Parathyroid adenoma (tissue), 2 donors: Measurements from ENCODE around the gene ST3GAL3.

ENCODE experiments used
- H2AFZ ChIP-seq: fragments of 300-600 bp; sonication (generic); one replicate; pipeline ENCODE4 v1.7.0; 2017; ENCODE audit warnings: antibody characterized with exemption, mild to moderate bottlenecking
- H3K27ac ChIP-seq: fragments of 300-600 bp; sonication (generic); one replicate; pipeline ENCODE4 v1.7.0; 2017
- H3K27me3 ChIP-seq: fragments of 300-600 bp; sonication (generic); one replicate; pipeline ENCODE4 v1.7.0; 2017; ENCODE audit warnings: low read length; ENCODE audit not compliant: control insufficient read depth, insufficient read depth
- H3K36me3 ChIP-seq: fragments of 300-600 bp; sonication (generic); one replicate; pipeline ENCODE4 v1.7.0; 2017; ENCODE audit warnings: low read length; ENCODE audit not compliant: control insufficient read depth, insufficient read depth
- H3K4me1 ChIP-seq: fragments of 300-600 bp; sonication (generic); one replicate; pipeline ENCODE4 v1.7.0; 2017; ENCODE audit warnings: control low read depth
- H3K4me2 ChIP-seq: fragments of 300-600 bp; sonication (generic); one replicate; pipeline ENCODE4 v1.7.0; 2017; ENCODE audit warnings: low read length
- H3K4me3 ChIP-seq: fragments of 300-600 bp; sonication (generic); one replicate; pipeline ENCODE4 v1.7.0; 2017; ENCODE audit warnings: low read depth, low read length
- H3K79me2 ChIP-seq: fragments of 300-600 bp; sonication (generic); one replicate; pipeline ENCODE4 v1.7.0; 2017; ENCODE audit warnings: control low read depth
- H3K9ac ChIP-seq: fragments of 300-600 bp; sonication (generic); one replicate; pipeline ENCODE4 v1.7.0; 2017; ENCODE audit warnings: mild to moderate bottlenecking
- H3K9me3 ChIP-seq: fragments of 300-600 bp; sonication (generic); one replicate; pipeline ENCODE4 v1.7.0; 2017; ENCODE audit warnings: low read length; ENCODE audit not compliant: control insufficient read depth
- TF ChIP-seq, protein P1 (sequence below): fragments of 300-600 bp; sonication (generic); IDR thresholded peaks from one replicate; pipeline ENCODE4 v1.7.0; 2017; ENCODE audit warnings: antibody characterized with exemption, mild to moderate bottlenecking
- donor health status: primary hyperparathyroidism.

ST3GAL3 gene

DNA sequence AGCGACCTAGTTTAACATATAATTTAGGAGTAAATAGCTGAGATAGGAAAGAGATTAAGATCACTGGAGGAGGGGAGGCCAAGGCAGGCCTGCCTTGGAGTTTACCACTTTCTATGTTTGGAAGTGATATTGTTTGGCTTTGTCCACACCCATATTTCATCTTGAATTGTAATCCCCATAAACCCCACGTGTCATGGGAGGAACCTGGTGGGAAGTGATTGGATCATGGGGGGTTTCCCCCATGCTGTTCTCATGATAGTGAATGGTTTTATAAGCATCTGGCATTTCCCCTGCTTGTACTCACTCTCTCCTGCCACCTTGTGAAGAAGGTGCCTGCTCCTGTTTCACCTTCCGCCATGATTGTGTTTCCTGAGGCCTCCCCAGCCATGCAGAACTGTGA lies 168.0 kb downstream of the ST3GAL3 start:
- no peak overlapping the region for H3K9ac ChIP-seq
- H3K4me1 ChIP-seq: no peaks in the 10 kb centered on the region
- no peak overlapping the region for H3K27ac ChIP-seq
- no peak overlapping the region for H2AFZ ChIP-seq
- H3K79me2 ChIP-seq: no peaks in the 10 kb centered on the region
- no peak overlapping the region for H3K4me2 ChIP-seq
- no peaks in the 10 kb centered on the region for H3K9me3 ChIP-seq
- no peaks in the 10 kb centered on the region for H3K27me3 ChIP-seq
- no peaks in the 10 kb centered on the region for H3K36me3 ChIP-seq
- no peak overlapping the region for H3K4me3 ChIP-seq
- TF ChIP-seq, protein P1, sequence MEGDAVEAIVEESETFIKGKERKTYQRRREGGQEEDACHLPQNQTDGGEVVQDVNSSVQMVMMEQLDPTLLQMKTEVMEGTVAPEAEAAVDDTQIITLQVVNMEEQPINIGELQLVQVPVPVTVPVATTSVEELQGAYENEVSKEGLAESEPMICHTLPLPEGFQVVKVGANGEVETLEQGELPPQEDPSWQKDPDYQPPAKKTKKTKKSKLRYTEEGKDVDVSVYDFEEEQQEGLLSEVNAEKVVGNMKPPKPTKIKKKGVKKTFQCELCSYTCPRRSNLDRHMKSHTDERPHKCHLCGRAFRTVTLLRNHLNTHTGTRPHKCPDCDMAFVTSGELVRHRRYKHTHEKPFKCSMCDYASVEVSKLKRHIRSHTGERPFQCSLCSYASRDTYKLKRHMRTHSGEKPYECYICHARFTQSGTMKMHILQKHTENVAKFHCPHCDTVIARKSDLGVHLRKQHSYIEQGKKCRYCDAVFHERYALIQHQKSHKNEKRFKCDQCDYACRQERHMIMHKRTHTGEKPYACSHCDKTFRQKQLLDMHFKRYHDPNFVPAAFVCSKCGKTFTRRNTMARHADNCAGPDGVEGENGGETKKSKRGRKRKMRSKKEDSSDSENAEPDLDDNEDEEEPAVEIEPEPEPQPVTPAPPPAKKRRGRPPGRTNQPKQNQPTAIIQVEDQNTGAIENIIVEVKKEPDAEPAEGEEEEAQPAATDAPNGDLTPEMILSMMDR: no peak

DNA sequence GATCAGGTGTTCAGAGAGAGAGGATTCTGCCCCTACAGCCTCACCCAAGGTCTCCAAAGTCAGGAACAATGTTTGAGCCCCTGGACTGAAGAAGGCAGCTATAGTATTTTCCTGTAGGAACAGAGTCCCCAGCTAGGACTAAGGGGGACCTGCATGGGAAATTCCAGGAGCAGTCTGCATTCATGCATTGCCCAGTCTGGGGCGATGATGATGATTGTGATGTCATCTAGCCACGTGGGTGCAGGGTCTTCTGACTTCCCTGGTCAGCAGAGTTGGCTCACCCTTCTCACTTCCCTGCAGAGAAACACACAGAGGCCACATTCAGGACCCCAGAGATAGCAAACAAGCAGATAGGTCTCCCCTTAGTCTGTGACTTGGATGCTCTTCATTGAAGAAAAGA lies 169.8 kb downstream of the ST3GAL3 start:
- TF ChIP-seq, protein P1: no peak
- Histone ChIP-seq H3K79me2 (no peaks in the 10 kb centered on the region), H3K27me3 (no peaks in the 10 kb centered on the region), H3K9ac (no peak overlapping the region), H2AFZ (no peak overlapping the region), H3K27ac (no peak overlapping the region), H3K9me3 (no peaks in the 10 kb centered on the region), H3K36me3 (no peaks in the 10 kb centered on the region), H3K4me1 (no peaks in the 10 kb centered on the region), H3K4me2 (no peak overlapping the region), H3K4me3 (no peak overlapping the region)

DNA sequence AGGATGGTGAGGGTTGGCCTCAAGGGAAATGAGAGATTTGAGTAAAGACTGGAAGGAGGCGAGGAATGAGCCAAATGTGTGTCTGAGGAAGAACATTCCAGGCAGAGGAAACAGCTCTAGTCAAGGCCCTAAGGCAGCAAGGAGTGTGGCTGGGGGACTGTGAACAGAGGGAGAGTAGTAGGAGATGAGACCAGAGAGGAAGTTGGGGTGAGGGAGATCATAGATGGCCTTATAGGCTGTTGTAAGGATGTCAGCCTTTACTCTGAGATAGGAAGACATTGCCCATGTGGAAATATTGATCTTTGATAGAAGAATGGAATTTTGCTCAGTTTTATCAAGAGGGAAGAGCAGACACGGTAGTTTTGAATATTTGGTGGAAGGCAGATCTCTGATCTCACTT lies 171.1 kb downstream of the ST3GAL3 start:
- H3K79me2 ChIP-seq: no peaks in the 10 kb centered on the region
- no peaks in the 10 kb centered on the region for H3K4me1 ChIP-seq
- no peaks in the 10 kb centered on the region for H3K36me3 ChIP-seq
- no peak overlapping the region for H2AFZ ChIP-seq
- no peaks in the 10 kb centered on the region for H3K27me3 ChIP-seq
- no peak overlapping the region for H3K4me2 ChIP-seq
- H3K9me3 ChIP-seq: no peaks in the 10 kb centered on the region
- H3K27ac ChIP-seq: no peak overlapping the region
- no peak overlapping the region for H3K4me3 ChIP-seq
- TF ChIP-seq, protein P1: no peak
- H3K9ac ChIP-seq: no peak overlapping the region

DNA sequence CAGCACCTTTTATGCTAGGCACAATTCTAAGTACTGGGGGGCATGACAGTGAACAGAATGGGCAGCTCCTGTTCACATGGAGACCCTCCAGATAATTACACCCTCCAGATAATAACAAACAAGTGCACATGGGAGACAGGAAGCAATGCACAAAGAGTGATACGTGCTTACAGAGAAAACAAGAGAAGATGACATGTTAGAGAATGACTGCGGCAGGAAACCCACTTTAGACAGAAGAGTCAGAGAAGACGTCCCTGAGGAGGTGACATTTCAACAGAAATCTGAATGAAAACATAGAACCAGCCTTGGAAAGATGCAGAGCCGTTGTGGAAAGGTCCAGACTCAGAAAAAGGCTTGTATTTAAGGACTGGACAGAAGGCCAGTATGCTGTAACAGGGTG lies 171.5 kb downstream of the ST3GAL3 start:
- H3K27ac ChIP-seq: no peak overlapping the region

DNA sequence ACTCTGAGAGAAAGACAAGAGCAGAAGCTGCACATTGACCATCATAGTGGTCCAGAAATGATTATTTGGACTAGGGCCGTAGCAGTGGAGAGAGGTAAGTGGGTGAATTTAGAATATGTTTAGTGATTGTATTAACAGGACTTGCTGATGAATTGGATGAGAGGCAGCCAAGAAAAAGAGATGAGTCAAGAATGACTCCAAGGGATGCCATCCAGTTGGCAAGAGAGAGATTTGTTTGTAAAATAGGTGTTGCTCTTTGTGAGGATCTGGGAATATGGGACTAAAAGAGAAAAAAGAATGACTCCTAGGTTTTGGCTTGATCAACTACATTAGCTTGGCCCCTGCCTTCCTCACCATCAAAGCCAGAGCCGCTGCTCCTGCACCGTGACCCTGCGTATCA lies 172.1 kb downstream of the ST3GAL3 start:
- H3K9me3 ChIP-seq: no peaks in the 10 kb centered on the region
- no peak overlapping the region for H3K27ac ChIP-seq

More for the DNA sequence above, 171.5 kb downstream of the ST3GAL3 start:
- H3K4me3 ChIP-seq: no peak overlapping the region
- H3K36me3 ChIP-seq: no peaks in the 10 kb centered on the region
- no peak overlapping the region for H3K4me2 ChIP-seq
- no peaks in the 10 kb centered on the region for H3K9me3 ChIP-seq
- TF ChIP-seq, protein P1: no peak
- no peak overlapping the region for H2AFZ ChIP-seq
- no peaks in the 10 kb centered on the region for H3K4me1 ChIP-seq
- no peaks in the 10 kb centered on the region for H3K79me2 ChIP-seq
- H3K27me3 ChIP-seq: no peaks in the 10 kb centered on the region
- no peak overlapping the region for H3K9ac ChIP-seq

More for the DNA sequence above, 172.1 kb downstream of the ST3GAL3 start:
- H3K36me3 ChIP-seq: no peaks in the 10 kb centered on the region
- no peaks in the 10 kb centered on the region for H3K79me2 ChIP-seq
- no peaks in the 10 kb centered on the region for H3K4me1 ChIP-seq
- no peak overlapping the region for H3K9ac ChIP-seq
- no peak overlapping the region for H2AFZ ChIP-seq
- TF ChIP-seq, protein P1: no peak
- no peaks in the 10 kb centered on the region for H3K27me3 ChIP-seq
- no peak overlapping the region for H3K4me2 ChIP-seq
- H3K4me3 ChIP-seq: no peak overlapping the region
